HCT116 (cell line): ENCODE data around the gene CHCHD3. TPM values are rescaled to one million over a fixed set of nuclear protein-coding genes. Genes with fewer than 3 reads are reported as not detected.

Experiments used
- ATAC-seq: fragments of 200-7000 bp; cut with Tn5 transposase; 2 replicates; pipeline ENCODE4 v1.9.1; 2020; ENCODE audit warnings: mild to moderate bottlenecking, moderate library complexity
- BruUV-seq: library from RNA; stranded (reverse); fragments of 400-500 nt; replicated peaks from 2 replicates; lab custom pipeline; 2021; lab: Mats Ljungman, UMichigan
- CTCF ChIA-PET: fragments of 300-600 bp; sonication (Branson Sonifier 250); formaldehyde crosslinking; loops from one replicate; lab custom pipeline; 2021; ENCODE audit warnings: antibody characterized with exemption; lab: Charles Lee
- POLR2A ChIA-PET: fragments of 300-600, 350-600 bp; sonication (Branson Sonifier 250); formaldehyde crosslinking; loops from one replicate; lab custom pipeline; 2021; ENCODE audit warnings: antibody characterized with exemption; lab: Charles Lee
- RAD21 ChIA-PET, 2 experiments: fragments of 300-600 bp; sonication (Branson Sonifier 250); formaldehyde crosslinking; loops; one replicate each; lab custom pipeline; 2023; ENCODE audit warnings: low total read pairs in 2 of 2; ENCODE audit not compliant: uncharacterized antibody in 2 of 2, unreplicated experiment in 2 of 2, low non-redundant PET in 1 of 2; lab: Charles Lee
- DNase-seq: peaks from one replicate; pipeline ENCODE4 v3.0.0-alpha.2; 2010; ENCODE audit warnings: low read depth, low spot score
- H2AFZ ChIP-seq: fragments of 200-600 bp; shearing (Covaris generic), sonication (generic); 2 replicates; pipeline ENCODE4 v1.6.1; 2017; ENCODE audit warnings: low read depth, mixed run types, mixed read lengths, antibody characterized with exemption, low read length; ENCODE audit not compliant: poor library complexity, severe bottlenecking
- H3K27ac ChIP-seq: 2 replicates; pipeline ENCODE4 v1.5.1; 2012; ENCODE audit warnings: low read depth, low read length
- H3K27me3 ChIP-seq: fragments of 200-600 bp; sonication (generic); 2 replicates; pipeline ENCODE4 v1.6.1; 2016; ENCODE audit warnings: mixed run types, low read length, mixed read lengths; ENCODE audit not compliant: insufficient read depth
- H3K36me3 ChIP-seq, 2 experiments: fragments of 200-500 bp in 1 of 2; fragments of 200-600 bp in 1 of 2; sonication (Bioruptor generic) in 1 of 2; sonication (generic) in 1 of 2; 2 replicates each; pipeline versions ENCODE4 v1.5.1 to v1.6.1; 2014 to 2016; ENCODE audit warnings: low read length in 2 of 2, inconsistent platforms in 1 of 2, mixed read lengths in 1 of 2, mixed run types in 1 of 2; ENCODE audit not compliant: insufficient read depth in 2 of 2, control insufficient read depth in 1 of 2
- H3K4me1 ChIP-seq, 2 experiments: fragments of 200-600 bp in 1 of 2; sonication (generic) in 1 of 2; 2 replicates each; pipeline versions ENCODE4 v1.5.1 to v1.6.1; 2012 to 2017; ENCODE audit warnings: low read length in 2 of 2, inconsistent platforms in 1 of 2, mild to moderate bottlenecking in 1 of 2, mixed read lengths in 1 of 2, mixed run types in 1 of 2, moderate library complexity in 1 of 2; ENCODE audit not compliant: insufficient read depth in 2 of 2, control insufficient read depth in 1 of 2
- H3K4me2 ChIP-seq: fragments of 200-600 bp; sonication (generic); 2 replicates; pipeline ENCODE4 v1.6.1; 2017; ENCODE audit warnings: mixed run types, low read length, mixed read lengths
- H3K4me3 ChIP-seq, 2 experiments: fragments of 200-600 bp in 1 of 2; sonication (generic) in 1 of 2; replicated peaks in 1 of 2; 2 replicates each; pipeline ENCODE4 v1.5.1; 2011 to 2016; ENCODE audit warnings: low read length in 2 of 2, control low read depth in 1 of 2, low read depth in 1 of 2, mild to moderate bottlenecking in 1 of 2, mixed read lengths in 1 of 2, mixed run types in 1 of 2
- H3K79me2 ChIP-seq: fragments of 200-600 bp; sonication (generic); 2 replicates; pipeline ENCODE4 v1.6.1; 2017; ENCODE audit warnings: mild to moderate bottlenecking, mixed run types, low read length, moderate library complexity, mixed read lengths; ENCODE audit not compliant: insufficient read depth
- H3K9ac ChIP-seq: fragments of 200-600 bp; sonication (generic); 2 replicates; pipeline ENCODE4 v1.6.1; 2016; ENCODE audit warnings: low read length, mixed read lengths
- H3K9me2 ChIP-seq: fragments of 200-600 bp; sonication (generic), shearing (Covaris generic); 2 replicates; pipeline ENCODE4 v1.6.1; 2017; ENCODE audit warnings: mixed run types, mild to moderate bottlenecking, moderate library complexity; ENCODE audit not compliant: insufficient read depth
- H3K9me3 ChIP-seq, 2 experiments: fragments of 200-500 bp in 1 of 2; fragments of 200-600 bp in 1 of 2; sonication (Bioruptor generic) in 1 of 2; sonication (generic) in 1 of 2; 2 replicates each; pipeline ENCODE4 v1.6.1; 2014 to 2017; ENCODE audit warnings: low read length in 2 of 2, mixed read lengths in 2 of 2, inconsistent platforms in 1 of 2, low read depth in 1 of 2, mild to moderate bottlenecking in 1 of 2, mixed run types in 1 of 2, moderate library complexity in 1 of 2; ENCODE audit not compliant: control insufficient read depth in 1 of 2, insufficient read depth in 1 of 2
- H4K20me1 ChIP-seq: fragments of 200-600 bp; sonication (generic), shearing (Covaris generic); 2 replicates; pipeline ENCODE4 v1.6.1; 2017; ENCODE audit warnings: mixed run types, mild to moderate bottlenecking, moderate library complexity; ENCODE audit not compliant: insufficient read depth
- CBX3 ChIP-seq: IDR thresholded peaks from 2 replicates; pipeline ENCODE4 v1.6.1; 2012; ENCODE audit warnings: low read depth
- CEBPB ChIP-seq: IDR thresholded peaks from 2 replicates; pipeline ENCODE4 v1.6.1; 2012; ENCODE audit warnings: low read depth
- EGR1 ChIP-seq: IDR thresholded peaks from 2 replicates; pipeline ENCODE4 v1.6.1; 2012; ENCODE audit warnings: low read depth
- EZH2phosphoT487 ChIP-seq: fragments of 200-600 bp; IDR thresholded peaks from 2 replicates; pipeline ENCODE4 v1.6.1; 2018; ENCODE audit warnings: antibody characterized with exemption, borderline replicate concordance
- FOSL1 ChIP-seq: IDR thresholded peaks from 2 replicates; pipeline ENCODE4 v1.6.1; 2012; ENCODE audit warnings: low read depth
- JUND ChIP-seq: IDR thresholded peaks from 2 replicates; pipeline ENCODE4 v1.6.1; 2012
- POLR2A ChIP-seq: IDR thresholded peaks from 2 replicates; pipeline ENCODE4 v1.7.0; 2011; ENCODE audit warnings: borderline replicate concordance; ENCODE audit not compliant: insufficient read depth, insufficient read length; ENCODE audit errors: extremely low read depth
- POLR2AphosphoS5 ChIP-seq: IDR thresholded peaks from 2 replicates; pipeline ENCODE4 v1.6.1; 2011; ENCODE audit warnings: mild to moderate bottlenecking, low read depth, low read length, moderate library complexity
- SP1 ChIP-seq: IDR thresholded peaks from 2 replicates; pipeline ENCODE4 v1.6.1; 2012; ENCODE audit warnings: low read depth
- SRF ChIP-seq: IDR thresholded peaks from 2 replicates; pipeline ENCODE4 v1.6.1; 2012; ENCODE audit warnings: low read depth
- TCF7L2 ChIP-seq: IDR thresholded peaks from 2 replicates; pipeline ENCODE4 v1.7.0; 2011; ENCODE audit warnings: borderline replicate concordance, inconsistent platforms; ENCODE audit not compliant: insufficient read depth, insufficient read length; ENCODE audit errors: extremely low read depth
- YY1 ChIP-seq: IDR thresholded peaks from 2 replicates; pipeline ENCODE4 v1.6.1; 2011; ENCODE audit warnings: low read length, low read depth, moderate library complexity, mild to moderate bottlenecking; ENCODE audit not compliant: insufficient replicate concordance; ENCODE audit errors: extremely low read depth
- ZBTB33 ChIP-seq: IDR thresholded peaks from 2 replicates; pipeline ENCODE4 v1.6.1; 2011; ENCODE audit warnings: mild to moderate bottlenecking, low read length, moderate library complexity; ENCODE audit not compliant: insufficient replicate concordance; ENCODE audit errors: extremely low read depth
- intact Hi-C: fragments of 100-400 bp; cut with micrococcal nuclease; formaldehyde crosslinking; loops from 2 replicates; pipeline ENCODE4 v1.10.0; 2022
- total RNA-seq: library from RNA; stranded (reverse); gene quantifications from one replicate; pipeline ENCODE4 v1.2.1, GENCODE V29; 2021; ENCODE audit not compliant: unreplicated experiment
- TF ChIP-seq, protein P1 (sequence below): IDR thresholded peaks from 2 replicates; pipeline ENCODE4 v1.6.1; 2012; ENCODE audit warnings: low read depth
- TF ChIP-seq, protein P2 (sequence below): IDR thresholded peaks from 2 replicates; pipeline ENCODE4 v1.6.1; 2012

The CHCHD3 gene
- total RNA-seq, 1 experiment from 2014 or later = 73.5 TPM

DNA sequence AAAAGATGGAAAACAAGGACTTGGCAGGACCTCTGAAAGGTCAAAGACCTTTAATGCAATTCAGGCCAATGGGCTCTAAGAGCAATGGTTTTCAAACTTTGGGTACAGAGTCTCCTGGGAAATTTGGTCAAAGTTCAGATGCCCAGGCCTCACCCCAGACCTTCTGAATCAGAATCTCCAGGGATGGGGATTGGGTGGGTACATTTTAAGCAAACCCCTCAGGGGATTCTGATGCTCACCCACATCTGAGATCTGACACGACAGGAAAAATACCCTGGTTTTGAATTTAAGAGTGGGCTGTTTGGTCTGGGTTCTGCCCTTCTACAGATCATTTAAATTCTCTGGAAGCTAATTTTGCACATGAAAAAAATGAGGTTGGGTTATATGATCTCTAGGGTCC is 290.9 kb downstream of the CHCHD3 start:
- CTCF ChIA-PET = no interaction called here
- RAD21 ChIA-PET = no interaction called here
- BruUV-seq = no TSS peak
- POLR2A ChIA-PET = no interaction called here
- Histone ChIP-seq H3K79me2 (no peaks in the 10 kb centered on the region), H2AFZ (no peak overlapping the region), H3K9me2 (no peaks in the 10 kb centered on the region), H3K4me2 (no peak overlapping the region), H4K20me1 (no peaks in the 10 kb centered on the region), H3K27ac (no peak overlapping the region), H3K36me3 (no peaks in the 10 kb centered on the region), H3K27me3 (no peaks in the 10 kb centered on the region), H3K4me3 (no peak overlapping the region), H3K9me3 (no peaks in the 10 kb centered on the region), H3K9ac (no peak overlapping the region), H3K4me1 (no peaks in the 10 kb centered on the region)
- no peak for DNase-seq
- no peak for ATAC-seq
- intact Hi-C loops = no loop called here
- TF ChIP-seq EZH2phosphoT487 (no peak), FOSL1 (no peak), CEBPB (no peak), POLR2AphosphoS5 (no peak), POLR2A (no peak), CBX3 (no peak), SRF (no peak), ZBTB33 (no peak), TCF7L2 (no peak), SP1 (no peak), EGR1 (no peak), YY1 (no peak), JUND (no peak)
- TF ChIP-seq, protein P1, sequence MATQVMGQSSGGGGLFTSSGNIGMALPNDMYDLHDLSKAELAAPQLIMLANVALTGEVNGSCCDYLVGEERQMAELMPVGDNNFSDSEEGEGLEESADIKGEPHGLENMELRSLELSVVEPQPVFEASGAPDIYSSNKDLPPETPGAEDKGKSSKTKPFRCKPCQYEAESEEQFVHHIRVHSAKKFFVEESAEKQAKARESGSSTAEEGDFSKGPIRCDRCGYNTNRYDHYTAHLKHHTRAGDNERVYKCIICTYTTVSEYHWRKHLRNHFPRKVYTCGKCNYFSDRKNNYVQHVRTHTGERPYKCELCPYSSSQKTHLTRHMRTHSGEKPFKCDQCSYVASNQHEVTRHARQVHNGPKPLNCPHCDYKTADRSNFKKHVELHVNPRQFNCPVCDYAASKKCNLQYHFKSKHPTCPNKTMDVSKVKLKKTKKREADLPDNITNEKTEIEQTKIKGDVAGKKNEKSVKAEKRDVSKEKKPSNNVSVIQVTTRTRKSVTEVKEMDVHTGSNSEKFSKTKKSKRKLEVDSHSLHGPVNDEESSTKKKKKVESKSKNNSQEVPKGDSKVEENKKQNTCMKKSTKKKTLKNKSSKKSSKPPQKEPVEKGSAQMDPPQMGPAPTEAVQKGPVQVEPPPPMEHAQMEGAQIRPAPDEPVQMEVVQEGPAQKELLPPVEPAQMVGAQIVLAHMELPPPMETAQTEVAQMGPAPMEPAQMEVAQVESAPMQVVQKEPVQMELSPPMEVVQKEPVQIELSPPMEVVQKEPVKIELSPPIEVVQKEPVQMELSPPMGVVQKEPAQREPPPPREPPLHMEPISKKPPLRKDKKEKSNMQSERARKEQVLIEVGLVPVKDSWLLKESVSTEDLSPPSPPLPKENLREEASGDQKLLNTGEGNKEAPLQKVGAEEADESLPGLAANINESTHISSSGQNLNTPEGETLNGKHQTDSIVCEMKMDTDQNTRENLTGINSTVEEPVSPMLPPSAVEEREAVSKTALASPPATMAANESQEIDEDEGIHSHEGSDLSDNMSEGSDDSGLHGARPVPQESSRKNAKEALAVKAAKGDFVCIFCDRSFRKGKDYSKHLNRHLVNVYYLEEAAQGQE = no peak
- TF ChIP-seq, protein P2, sequence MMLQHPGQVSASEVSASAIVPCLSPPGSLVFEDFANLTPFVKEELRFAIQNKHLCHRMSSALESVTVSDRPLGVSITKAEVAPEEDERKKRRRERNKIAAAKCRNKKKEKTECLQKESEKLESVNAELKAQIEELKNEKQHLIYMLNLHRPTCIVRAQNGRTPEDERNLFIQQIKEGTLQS = no peak
- TF ChIP-seq, all 23 proteins: peak for 0
